GM21825 (cell line): ENCODE results near the gene ATP2A2.
"Not testable (repeated sequence)": the region's sequence is repeated elsewhere in the genome, so short reads cannot be mapped to it uniquely, and the experiment has no call there.

Source experiments
- ATAC-seq: cut with Tn5 transposase; IDR thresholded peaks from one replicate; pipeline ENCODE4 v1.9.1; 2021; ENCODE audit warnings: mild to moderate bottlenecking, moderate library complexity; ENCODE audit not compliant: unreplicated experiment

ATP2A2 gene

DNA sequence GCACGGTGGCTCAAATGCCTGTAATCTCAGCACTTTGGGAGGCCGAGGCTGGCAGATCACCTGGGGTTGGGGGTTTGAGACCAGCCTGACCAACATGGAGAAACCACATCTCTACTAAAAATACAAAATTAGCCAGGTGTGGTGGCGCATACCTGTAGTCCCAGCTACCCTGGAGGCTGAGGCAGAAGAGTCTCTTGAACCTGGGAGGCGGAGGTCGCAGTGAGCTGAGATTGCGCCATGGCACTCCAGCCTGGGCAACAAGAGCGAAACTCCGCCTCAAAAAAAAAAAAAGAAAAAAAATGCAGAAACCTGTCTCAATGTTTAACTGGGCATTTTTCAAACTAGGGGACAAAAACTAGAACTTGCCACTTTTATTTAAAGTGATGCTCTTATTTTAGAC, 59.2 kb downstream of the ATP2A2 start:
- not testable (repeated sequence) for ATAC-seq

DNA sequence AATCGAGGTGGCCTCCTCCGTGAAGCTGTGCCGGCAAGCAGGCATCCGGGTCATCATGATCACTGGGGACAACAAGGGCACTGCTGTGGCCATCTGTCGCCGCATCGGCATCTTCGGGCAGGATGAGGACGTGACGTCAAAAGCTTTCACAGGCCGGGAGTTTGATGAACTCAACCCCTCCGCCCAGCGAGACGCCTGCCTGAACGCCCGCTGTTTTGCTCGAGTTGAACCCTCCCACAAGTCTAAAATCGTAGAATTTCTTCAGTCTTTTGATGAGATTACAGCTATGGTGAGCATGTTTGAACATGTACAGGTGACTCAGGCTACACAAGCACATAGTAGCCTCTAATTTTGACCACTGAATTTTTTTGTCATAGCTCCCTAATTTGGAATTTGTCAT, 59.7 kb downstream of the ATP2A2 start:
- ATAC-seq: no peak

DNA sequence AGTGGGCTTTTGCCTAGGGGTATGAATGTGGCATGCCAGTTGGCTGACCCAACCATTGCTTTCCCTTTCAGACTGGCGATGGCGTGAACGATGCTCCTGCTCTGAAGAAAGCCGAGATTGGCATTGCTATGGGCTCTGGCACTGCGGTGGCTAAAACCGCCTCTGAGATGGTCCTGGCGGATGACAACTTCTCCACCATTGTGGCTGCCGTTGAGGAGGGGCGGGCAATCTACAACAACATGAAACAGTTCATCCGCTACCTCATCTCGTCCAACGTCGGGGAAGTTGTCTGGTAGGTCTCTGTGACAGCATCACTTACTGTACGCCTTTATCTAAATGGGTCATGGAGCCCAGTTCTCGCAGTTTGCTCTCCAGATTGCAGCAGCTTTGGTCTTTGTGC, 61.1 kb downstream of the ATP2A2 start:
- ATAC-seq: no peak

- ATAC-seq: no peak
These were observed 62.1 kb downstream of the ATP2A2 start for GRCh38 chr12:110343114-110343513.

GRCh38 chr12:110343736-110344555, 62.9 kb downstream of the ATP2A2 start:
- ATAC-seq: no peak

DNA sequence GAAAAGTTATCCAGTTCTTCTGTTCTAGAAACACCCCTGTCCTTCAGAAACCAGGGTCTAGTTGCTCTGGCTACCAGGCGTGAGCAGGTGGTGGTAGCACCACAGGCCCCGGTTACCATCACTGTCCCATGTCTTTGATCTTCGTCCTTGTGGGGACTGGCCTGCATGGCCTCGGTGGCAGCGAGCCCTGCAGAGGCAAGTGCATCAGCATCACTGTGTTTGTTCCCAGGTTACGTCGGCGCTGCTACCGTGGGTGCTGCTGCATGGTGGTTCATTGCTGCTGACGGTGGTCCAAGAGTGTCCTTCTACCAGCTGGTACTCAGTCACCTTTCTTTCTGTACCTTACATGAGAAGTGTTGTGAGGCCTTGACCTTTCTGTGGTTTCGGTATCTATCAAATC, 63.6 kb downstream of the ATP2A2 start:
- no peak for ATAC-seq

DNA sequence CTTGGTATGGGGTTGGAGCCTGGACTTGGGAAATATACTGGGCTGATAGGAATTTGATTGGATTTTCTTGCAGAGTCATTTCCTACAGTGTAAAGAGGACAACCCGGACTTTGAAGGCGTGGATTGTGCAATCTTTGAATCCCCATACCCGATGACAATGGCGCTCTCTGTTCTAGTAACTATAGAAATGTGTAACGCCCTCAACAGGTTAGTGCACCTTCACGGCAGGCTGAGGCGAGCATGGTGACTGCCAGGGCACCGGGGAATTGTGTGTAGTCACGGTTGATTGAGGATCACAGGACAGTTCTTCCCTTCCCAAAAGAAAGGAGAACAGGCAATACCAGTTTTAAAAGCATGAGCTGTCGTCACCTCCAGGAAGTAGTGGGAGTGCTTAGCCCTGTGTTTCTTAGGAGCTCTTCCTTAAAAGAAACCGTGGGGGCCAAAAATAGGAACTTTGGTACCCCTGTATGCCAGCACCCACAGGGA, 64.2 kb downstream of the ATP2A2 start:
- ATAC-seq: no peak

GRCh38 chr12:110345963-110346362, 64.9 kb downstream of the ATP2A2 start:
- ATAC-seq: no peak

DNA sequence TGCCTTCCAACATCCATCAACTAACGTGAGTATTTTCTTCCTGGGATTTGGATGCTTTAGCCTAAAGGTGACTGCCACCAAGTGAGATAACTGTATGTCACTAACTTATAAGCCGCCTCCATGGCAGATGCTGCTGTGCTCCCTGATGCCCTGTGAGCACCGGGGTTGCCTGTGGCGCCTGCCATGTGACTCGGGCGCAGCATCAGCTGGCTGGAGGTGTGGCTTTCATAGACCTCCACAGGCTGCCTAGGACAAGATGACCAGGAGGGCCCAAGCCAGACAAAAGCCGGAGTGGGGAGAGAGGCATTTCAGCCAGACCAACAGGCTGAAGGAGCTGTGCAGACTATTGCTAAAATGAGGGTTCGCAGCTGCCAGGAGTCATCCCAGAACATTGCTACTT, 66.7 kb downstream of the ATP2A2 start:
- no peak for ATAC-seq

DNA sequence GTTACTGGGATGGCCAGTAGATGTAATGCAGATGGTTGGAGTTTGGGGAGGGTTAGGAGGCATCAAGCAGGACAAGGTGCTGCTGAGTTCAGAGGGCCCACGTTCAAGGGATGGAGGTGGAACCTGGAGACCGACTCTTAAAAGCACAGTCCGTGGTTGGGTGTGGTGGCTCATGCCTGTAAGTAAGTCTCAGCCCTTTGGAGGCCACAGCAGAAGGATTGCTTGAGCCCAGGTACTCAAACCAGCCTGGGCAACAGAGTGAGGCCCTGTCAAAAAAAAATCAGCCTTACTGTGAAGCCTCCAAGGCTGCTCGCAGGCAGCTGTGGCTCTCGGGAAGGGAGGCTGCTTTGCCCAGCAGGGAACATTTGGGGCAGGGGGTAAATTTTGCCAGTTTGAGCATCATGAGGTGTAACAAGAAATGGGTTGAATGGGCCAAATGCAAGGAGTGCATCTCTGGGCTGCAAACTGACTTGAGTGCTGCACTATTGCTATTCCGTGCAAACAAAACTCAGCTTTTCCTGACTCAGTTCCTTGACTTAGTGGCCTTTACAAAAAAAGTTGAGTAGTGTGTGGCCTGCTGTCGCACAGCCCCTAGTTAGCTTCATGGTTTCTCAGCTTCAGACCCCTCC, 67.5 kb downstream of the ATP2A2 start:
- no peak for ATAC-seq

DNA sequence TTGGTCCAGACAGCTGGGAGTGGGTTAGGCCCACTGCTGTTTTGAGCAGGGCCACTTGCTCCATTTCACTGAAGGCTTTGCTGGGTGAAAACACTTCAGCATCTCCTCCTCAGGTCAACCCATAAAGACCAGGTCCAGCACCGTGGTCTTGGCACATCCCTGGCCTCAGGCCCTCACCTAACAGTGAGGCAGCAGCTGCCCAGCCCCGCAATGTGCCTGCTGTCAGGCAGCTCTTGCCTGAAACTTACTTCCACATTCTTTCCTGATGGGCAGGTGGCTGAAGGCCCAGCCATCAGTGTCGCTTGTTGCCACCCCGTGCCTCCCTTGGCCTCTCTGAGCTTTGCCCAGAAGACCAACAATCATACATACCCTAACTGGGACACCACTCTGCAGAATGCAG, 68.0 kb downstream of the ATP2A2 start:
- no peak for ATAC-seq

DNA sequence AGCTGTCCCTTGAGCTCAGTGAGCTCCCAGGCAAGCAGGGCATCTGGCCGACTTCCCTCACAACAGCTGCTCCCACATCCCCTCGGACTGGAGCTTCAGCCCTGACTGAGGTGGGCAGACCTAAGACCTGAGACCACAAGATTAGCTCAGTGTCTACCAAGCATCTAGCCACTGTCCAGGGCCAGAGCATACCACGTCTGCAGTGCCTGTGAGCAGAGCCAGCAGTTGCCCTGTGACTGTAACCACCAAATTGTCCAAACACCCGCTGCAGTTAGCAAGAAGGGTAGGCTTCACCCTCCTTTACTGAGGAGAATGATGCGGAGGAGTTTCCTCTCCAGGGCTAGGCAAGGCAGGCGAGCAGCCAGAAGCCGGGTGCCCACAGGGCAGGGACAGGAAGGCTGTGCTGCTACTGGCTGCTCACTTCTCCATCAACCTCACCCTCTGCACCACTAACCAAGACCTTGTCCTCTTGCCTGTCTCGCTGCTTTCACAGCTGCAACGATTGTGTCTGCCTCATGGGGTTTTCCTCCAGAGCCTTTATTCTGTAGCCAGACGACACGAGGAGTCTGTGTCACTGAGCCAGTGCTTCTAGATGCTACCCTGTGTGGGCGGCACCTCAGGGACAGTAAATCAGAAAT, 68.6 kb downstream of the ATP2A2 start:
- no peak for ATAC-seq

DNA sequence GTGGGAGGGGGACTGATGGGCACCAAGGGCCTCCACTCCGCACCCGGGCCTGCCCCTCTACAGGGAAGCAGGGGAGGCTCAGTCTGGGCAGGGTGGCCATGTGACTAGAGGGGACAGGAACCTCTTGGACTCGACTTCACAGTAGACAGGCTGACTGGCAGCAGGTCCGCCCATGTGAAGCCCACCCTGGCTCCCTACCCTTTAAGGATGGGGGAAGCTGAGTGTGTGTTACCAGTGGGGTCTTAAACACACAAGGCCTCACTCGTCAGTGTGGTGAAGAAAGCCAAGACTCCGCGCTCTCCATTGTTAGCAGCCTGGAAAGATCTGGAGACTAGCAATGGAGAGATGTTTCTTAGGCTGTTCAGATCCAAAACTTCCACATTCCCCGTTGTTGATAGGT, 70.1 kb downstream of the ATP2A2 start:
- no peak for ATAC-seq

GRCh38 chr12:110352401-110352800, 71.4 kb downstream of the ATP2A2 start:
- ATAC-seq: no peak

GRCh38 chr12:110353211-110353965, 72.3 kb downstream of the ATP2A2 start:
- ATAC-seq: no peak

DNA sequence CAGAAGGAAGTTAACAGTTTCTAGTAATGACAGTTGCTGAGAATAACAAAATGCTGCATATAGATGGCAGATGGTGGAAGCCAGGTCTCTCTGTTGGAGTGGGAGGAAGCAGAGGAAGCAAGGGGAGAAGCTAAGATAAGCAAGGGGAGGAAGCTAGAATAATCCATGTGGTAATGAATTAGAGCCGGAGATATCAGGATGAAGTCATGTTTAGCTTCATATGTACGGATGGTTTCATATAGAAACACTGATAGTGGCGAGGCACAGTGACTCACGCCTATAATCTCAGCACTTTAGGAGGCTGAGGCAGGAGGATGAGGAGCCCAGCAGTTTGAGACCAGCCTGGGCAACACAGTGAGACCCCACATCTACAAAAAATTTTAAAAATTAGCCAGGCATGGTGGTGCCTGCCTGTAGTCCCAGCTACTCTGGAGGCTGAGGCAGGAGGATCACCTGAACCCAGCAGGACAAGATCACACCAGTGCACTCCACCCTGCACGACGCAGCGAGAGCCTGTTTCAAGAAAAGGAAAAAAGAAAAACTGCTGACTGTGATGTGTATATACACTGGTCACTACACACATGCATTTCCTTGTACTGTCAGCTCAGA, 73.2 kb downstream of the ATP2A2 start:
- ATAC-seq: no peak

DNA sequence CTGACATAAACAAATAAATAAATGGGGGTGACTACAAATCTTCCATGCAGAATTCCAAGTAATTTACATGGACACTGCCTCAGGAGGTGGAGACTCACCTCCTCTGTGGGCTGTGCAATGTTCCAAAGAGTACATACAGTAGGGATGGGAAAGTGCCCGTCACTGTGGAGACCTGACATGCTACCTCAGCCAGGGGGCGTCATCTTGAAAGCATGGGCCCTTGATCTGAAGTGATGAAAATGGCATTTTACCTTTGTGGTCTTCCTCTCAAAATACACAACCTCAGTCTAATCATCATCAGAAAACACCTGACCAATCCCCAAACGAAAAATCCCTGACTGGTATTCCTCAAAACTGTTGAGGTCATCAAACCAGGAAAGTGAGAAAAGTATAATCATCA, 74.0 kb downstream of the ATP2A2 start:
- no peak for ATAC-seq

GRCh38 chr12:110358384-110359097, 77.5 kb downstream of the ATP2A2 start:
- ATAC-seq: not testable (repeated sequence)

GRCh38 chr12:110361216-110361615, 80.2 kb downstream of the ATP2A2 start:
- no peak for ATAC-seq
